ENCODE data around the gene PTPN4. TPM values are rescaled to one million over a fixed set of nuclear protein-coding genes. Genes with fewer than 3 reads are reported as not detected.
A peak's percentile ranks its signal among the peaks of the same experiment; 100 is the strongest.

The PTPN4 gene
- total and polyA plus RNA-seq, 2 experiments from 2014 or later = 41.6 to 90.4 TPM

DNA sequence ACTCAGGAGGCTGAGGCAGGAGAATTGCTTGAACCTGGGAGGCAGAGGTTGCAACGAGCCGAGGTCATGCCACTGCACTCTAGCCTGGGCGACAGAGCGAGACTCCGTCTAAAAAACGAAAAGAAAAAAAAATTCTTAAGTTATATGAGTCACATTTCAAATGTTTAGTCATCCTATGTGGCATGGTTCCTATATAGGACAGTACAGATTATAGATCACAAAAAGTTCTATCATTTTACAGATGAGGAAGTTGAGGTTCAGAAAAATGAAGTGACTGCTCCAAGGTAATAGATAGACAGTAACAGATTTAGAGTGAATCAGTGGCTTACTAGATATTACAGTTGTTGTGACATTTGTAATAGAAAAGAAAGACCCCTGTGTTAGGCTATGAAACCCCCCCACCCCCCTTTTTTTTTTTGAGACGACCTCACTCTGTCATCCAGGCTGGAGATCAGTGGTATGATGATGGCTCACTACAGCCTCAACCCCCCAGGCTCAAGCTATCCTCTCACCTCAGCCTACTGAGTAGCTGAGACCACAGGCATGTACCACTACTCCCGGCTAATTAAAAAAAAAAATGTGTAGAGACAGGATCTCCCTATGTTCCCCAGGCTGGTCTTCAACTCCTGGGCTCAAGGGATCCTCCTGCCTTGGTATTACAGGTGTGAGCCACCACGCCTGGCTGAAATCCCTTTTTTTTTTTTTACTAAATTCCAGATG, 22.7 kb downstream of the PTPN4 start:
- DNase-seq (ENCODE audit: low spot score) (no peak), ATAC-seq (peak; percentile 20)
- peaks cover 4% of the 10 kb centered on the region for H3K4me1 ChIP-seq (ENCODE audit: insufficient read depth)
- H3K9me2 ChIP-seq (ENCODE audit: insufficient read depth) = no peaks in the 10 kb centered on the region
- no peaks in the 10 kb centered on the region for H3F3A ChIP-seq (replicated peaks; ENCODE audit: low read depth)
- TF ChIP-seq STAT1 (IDR thresholded peaks at IDR 0.05; ENCODE audit: unreplicated experiment) = no peak
- TF ChIP-seq ZNF331 (CRISPR knock-in tag; IDR thresholded peaks at IDR 0.05; ENCODE audit: low read depth) = no peak
- no peak for TF ChIP-seq ZNF114 (CRISPR knock-in tag; IDR thresholded peaks at IDR 0.05)
- no peak for TF ChIP-seq CREB1 (CRISPR knock-in tag; IDR thresholded peaks at IDR 0.05; ENCODE audit: low read depth)
- TF ChIP-seq, protein P1, sequence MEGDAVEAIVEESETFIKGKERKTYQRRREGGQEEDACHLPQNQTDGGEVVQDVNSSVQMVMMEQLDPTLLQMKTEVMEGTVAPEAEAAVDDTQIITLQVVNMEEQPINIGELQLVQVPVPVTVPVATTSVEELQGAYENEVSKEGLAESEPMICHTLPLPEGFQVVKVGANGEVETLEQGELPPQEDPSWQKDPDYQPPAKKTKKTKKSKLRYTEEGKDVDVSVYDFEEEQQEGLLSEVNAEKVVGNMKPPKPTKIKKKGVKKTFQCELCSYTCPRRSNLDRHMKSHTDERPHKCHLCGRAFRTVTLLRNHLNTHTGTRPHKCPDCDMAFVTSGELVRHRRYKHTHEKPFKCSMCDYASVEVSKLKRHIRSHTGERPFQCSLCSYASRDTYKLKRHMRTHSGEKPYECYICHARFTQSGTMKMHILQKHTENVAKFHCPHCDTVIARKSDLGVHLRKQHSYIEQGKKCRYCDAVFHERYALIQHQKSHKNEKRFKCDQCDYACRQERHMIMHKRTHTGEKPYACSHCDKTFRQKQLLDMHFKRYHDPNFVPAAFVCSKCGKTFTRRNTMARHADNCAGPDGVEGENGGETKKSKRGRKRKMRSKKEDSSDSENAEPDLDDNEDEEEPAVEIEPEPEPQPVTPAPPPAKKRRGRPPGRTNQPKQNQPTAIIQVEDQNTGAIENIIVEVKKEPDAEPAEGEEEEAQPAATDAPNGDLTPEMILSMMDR (conservative IDR thresholded peaks at IDR 0.05; ENCODE audit: low read depth in 2 of 2) = no peak
- TF ChIP-seq, protein P2, sequence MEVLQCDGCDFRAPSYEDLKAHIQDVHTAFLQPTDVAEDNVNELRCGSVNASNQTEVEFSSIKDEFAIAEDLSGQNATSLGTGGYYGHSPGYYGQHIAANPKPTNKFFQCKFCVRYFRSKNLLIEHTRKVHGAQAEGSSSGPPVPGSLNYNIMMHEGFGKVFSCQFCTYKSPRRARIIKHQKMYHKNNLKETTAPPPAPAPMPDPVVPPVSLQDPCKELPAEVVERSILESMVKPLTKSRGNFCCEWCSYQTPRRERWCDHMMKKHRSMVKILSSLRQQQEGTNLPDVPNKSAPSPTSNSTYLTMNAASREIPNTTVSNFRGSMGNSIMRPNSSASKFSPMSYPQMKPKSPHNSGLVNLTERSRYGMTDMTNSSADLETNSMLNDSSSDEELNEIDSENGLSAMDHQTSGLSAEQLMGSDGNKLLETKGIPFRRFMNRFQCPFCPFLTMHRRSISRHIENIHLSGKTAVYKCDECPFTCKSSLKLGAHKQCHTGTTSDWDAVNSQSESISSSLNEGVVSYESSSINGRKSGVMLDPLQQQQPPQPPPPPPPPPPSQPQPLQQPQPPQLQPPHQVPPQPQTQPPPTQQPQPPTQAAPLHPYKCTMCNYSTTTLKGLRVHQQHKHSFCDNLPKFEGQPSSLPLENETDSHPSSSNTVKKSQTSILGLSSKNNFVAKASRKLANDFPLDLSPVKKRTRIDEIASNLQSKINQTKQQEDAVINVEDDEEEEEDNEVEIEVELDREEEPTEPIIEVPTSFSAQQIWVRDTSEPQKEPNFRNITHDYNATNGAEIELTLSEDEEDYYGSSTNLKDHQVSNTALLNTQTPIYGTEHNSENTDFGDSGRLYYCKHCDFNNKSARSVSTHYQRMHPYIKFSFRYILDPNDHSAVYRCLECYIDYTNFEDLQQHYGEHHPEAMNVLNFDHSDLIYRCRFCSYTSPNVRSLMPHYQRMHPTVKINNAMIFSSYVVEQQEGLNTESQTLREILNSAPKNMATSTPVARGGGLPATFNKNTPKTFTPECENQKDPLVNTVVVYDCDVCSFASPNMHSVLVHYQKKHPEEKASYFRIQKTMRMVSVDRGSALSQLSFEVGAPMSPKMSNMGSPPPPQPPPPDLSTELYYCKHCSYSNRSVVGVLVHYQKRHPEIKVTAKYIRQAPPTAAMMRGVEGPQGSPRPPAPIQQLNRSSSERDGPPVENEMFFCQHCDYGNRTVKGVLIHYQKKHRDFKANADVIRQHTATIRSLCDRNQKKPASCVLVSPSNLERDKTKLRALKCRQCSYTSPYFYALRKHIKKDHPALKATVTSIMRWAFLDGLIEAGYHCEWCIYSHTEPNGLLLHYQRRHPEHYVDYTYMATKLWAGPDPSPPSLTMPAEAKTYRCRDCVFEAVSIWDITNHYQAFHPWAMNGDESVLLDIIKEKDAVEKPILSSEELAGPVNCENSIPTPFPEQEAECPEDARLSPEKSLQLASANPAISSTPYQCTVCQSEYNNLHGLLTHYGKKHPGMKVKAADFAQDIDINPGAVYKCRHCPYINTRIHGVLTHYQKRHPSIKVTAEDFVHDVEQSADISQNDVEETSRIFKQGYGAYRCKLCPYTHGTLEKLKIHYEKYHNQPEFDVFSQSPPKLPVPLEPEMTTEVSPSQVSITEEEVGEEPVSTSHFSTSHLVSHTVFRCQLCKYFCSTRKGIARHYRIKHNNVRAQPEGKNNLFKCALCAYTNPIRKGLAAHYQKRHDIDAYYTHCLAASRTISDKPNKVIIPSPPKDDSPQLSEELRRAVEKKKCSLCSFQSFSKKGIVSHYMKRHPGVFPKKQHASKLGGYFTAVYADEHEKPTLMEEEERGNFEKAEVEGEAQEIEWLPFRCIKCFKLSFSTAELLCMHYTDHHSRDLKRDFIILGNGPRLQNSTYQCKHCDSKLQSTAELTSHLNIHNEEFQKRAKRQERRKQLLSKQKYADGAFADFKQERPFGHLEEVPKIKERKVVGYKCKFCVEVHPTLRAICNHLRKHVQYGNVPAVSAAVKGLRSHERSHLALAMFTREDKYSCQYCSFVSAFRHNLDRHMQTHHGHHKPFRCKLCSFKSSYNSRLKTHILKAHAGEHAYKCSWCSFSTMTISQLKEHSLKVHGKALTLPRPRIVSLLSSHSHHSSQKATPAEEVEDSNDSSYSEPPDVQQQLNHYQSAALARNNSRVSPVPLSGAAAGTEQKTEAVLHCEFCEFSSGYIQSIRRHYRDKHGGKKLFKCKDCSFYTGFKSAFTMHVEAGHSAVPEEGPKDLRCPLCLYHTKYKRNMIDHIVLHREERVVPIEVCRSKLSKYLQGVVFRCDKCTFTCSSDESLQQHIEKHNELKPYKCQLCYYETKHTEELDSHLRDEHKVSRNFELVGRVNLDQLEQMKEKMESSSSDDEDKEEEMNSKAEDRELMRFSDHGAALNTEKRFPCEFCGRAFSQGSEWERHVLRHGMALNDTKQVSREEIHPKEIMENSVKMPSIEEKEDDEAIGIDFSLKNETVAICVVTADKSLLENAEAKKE (CRISPR knock-in tag; IDR thresholded peaks at IDR 0.05) = no peak
- no peak for TF ChIP-seq JUNB (IDR thresholded peaks at IDR 0.05; ENCODE audit: unreplicated experiment)
- TF ChIP-seq NANOG (IDR thresholded peaks at IDR 0.05; ENCODE audit: borderline replicate concordance) = no peak
- no peak for TF ChIP-seq POLR2AphosphoS5 (IDR thresholded peaks at IDR 0.05; ENCODE audit: low read depth)
- TF ChIP-seq, protein P3, sequence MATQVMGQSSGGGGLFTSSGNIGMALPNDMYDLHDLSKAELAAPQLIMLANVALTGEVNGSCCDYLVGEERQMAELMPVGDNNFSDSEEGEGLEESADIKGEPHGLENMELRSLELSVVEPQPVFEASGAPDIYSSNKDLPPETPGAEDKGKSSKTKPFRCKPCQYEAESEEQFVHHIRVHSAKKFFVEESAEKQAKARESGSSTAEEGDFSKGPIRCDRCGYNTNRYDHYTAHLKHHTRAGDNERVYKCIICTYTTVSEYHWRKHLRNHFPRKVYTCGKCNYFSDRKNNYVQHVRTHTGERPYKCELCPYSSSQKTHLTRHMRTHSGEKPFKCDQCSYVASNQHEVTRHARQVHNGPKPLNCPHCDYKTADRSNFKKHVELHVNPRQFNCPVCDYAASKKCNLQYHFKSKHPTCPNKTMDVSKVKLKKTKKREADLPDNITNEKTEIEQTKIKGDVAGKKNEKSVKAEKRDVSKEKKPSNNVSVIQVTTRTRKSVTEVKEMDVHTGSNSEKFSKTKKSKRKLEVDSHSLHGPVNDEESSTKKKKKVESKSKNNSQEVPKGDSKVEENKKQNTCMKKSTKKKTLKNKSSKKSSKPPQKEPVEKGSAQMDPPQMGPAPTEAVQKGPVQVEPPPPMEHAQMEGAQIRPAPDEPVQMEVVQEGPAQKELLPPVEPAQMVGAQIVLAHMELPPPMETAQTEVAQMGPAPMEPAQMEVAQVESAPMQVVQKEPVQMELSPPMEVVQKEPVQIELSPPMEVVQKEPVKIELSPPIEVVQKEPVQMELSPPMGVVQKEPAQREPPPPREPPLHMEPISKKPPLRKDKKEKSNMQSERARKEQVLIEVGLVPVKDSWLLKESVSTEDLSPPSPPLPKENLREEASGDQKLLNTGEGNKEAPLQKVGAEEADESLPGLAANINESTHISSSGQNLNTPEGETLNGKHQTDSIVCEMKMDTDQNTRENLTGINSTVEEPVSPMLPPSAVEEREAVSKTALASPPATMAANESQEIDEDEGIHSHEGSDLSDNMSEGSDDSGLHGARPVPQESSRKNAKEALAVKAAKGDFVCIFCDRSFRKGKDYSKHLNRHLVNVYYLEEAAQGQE (IDR thresholded peaks at IDR 0.05; ENCODE audit: unreplicated experiment) = no peak
- no peak for TF ChIP-seq EZH2phosphoT487 (IDR thresholded peaks at IDR 0.05; ENCODE audit: unreplicated experiment)
- TF ChIP-seq, protein P4, sequence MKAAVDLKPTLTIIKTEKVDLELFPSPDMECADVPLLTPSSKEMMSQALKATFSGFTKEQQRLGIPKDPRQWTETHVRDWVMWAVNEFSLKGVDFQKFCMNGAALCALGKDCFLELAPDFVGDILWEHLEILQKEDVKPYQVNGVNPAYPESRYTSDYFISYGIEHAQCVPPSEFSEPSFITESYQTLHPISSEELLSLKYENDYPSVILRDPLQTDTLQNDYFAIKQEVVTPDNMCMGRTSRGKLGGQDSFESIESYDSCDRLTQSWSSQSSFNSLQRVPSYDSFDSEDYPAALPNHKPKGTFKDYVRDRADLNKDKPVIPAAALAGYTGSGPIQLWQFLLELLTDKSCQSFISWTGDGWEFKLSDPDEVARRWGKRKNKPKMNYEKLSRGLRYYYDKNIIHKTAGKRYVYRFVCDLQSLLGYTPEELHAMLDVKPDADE (IDR thresholded peaks at IDR 0.05) = no peak
- TF ChIP-seq EZH2 (IDR thresholded peaks at IDR 0.05; ENCODE audit: low read depth, unreplicated experiment) = no peak
- H3K27me3 Mint-ChIP-seq (ENCODE audit: insufficient read depth, low read depth, poor library complexity) = peaks cover 3% of the 10 kb centered on the region
- no peaks in the 10 kb centered on the region for H3K27me3 ChIP-seq (ENCODE audit: insufficient read depth)
- H3K9me3 Mint-ChIP-seq = no peaks in the 10 kb centered on the region
- H3K36me3 Mint-ChIP-seq (ENCODE audit: low read depth) = no peaks in the 10 kb centered on the region; the same call in 2 of the 3 replicates
- no peaks in the 10 kb centered on the region for H3K36me3 ChIP-seq (ENCODE audit: insufficient read depth)
- H4K20me1 ChIP-seq (replicated peaks; ENCODE audit: insufficient read depth) = peaks cover 41% of the 10 kb centered on the region
- H2AFZ ChIP-seq = no peak overlapping the region
- H3K27ac Mint-ChIP-seq = 0 out of 2 replicates have a peak overlapping the region, but pooled peaks have one; percentile 5
- H3K79me2 ChIP-seq (replicated peaks; ENCODE audit: insufficient read depth) = peaks cover 100% of the 10 kb centered on the region
- H3K27ac ChIP-seq (ENCODE audit: low read depth) = no peak overlapping the region; the same call in 1 of the 2 replicates
- H3K4me1 Mint-ChIP-seq = peaks cover 48% of the 10 kb centered on the region
- no peak overlapping the region for H3K4me3 Mint-ChIP-seq
- no peak overlapping the region for H3K4me2 ChIP-seq
- H3K4me3 ChIP-seq = no peak overlapping the region

Measured in GM23338 (cell line).